ENCODE data around the gene AFF3. TPM values are rescaled to one million over a fixed set of nuclear protein-coding genes. Genes with fewer than 3 reads are reported as not detected.

Gene AFF3
- total and polyA plus RNA-seq, 12 donors, result 1.1 to 7.5 (median 3.9) TPM

DNA sequence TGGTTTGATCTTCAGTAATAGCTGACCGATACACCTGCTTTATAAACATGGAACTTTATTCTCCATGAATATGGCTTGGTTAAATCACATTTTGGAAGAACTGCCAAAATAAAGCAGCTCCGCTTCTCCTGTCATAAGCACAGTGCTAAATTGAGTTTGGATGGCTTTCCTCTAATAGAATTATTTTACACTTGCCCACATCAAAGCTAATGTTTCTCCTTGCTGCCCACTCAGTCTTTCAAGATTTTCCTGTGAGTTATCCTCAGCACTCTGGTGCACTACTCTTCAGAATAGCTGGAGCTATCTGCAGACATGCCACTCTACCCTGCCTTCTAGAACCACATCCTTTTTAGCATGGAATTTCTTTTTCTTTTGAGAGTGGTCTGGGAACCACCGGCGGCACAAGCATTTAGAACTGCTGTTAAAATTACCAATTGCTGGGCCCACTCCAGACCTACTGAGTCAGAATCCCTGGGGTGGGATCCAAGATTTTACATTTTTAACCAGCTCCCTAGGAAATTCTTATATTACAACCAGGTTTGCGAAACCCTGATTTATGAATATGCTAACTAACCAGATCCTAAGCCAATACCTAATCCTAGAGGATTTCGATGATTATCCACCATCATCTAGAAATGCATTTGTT lies 283.3 kb downstream of the AFF3 start:
- WGBS, 4 donors, result 88 to 94% (median 92%) methylated on average over 6 of the region's 6 CpGs

DNA sequence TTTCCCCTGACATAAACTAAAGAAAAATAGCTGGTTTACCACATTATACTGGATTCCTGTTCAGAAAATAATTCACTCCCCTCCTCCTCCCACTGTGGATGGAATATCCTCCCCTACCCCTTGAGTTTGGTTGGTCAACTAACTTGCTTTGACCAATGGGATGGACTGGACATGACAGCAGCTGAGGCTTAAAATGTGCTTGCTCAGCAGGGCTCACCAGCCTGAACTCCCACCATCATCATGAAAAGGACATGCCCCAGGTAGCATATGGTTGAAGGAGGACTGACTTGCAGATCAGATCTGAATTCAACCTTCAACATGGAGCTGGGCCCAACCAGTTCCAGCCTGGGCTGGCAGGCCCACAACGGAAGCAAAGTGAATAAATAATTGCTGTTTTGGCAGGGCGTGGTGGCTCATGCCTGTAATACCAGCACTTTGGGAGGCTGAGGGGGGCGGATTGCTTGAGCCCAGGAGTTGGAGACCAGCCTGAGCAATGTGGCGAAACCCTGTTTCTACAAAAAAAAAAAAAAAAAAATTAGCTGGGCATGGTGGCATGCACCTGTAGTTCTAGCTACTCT lies 284.4 kb downstream of the AFF3 start:
- Histone ChIP-seq H3K36me3 (replicated peaks in 1 of 2) (no peaks in the 10 kb centered on the region), H3K4me3 (no peak overlapping the region), H3K9me3 (replicated peaks in 1 of 3) (no peaks in the 10 kb centered on the region), H3K4me1 (replicated peaks in 1 of 2) (peaks cover 0 to 11% of the 10 kb centered on the region in 2 donors), H3K27me3 (no peaks in the 10 kb centered on the region), H3K27ac (no peak overlapping the region)
- DNase-seq, result no peak
- 77 to 93% (median 89%) methylated on average over 4 of the region's 4 CpGs for WGBS, 4 donors
- intact Hi-C loops (cut with DNase I), result no loop called here
- TF ChIP-seq POLR2A (IDR thresholded peaks at IDR 0.05), result no peak
- TF ChIP-seq, protein P1, sequence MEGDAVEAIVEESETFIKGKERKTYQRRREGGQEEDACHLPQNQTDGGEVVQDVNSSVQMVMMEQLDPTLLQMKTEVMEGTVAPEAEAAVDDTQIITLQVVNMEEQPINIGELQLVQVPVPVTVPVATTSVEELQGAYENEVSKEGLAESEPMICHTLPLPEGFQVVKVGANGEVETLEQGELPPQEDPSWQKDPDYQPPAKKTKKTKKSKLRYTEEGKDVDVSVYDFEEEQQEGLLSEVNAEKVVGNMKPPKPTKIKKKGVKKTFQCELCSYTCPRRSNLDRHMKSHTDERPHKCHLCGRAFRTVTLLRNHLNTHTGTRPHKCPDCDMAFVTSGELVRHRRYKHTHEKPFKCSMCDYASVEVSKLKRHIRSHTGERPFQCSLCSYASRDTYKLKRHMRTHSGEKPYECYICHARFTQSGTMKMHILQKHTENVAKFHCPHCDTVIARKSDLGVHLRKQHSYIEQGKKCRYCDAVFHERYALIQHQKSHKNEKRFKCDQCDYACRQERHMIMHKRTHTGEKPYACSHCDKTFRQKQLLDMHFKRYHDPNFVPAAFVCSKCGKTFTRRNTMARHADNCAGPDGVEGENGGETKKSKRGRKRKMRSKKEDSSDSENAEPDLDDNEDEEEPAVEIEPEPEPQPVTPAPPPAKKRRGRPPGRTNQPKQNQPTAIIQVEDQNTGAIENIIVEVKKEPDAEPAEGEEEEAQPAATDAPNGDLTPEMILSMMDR (IDR thresholded peaks at IDR 0.05), result no peak

More for the DNA sequence above, 283.3 kb downstream of the AFF3 start:
- peaks cover 0 to 11% of the 10 kb centered on the region in 2 donors for H3K4me1 ChIP-seq (replicated peaks in 1 of 2)
- intact Hi-C loops (cut with DNase I), result no loop called here
- no peaks in the 10 kb centered on the region for H3K9me3 ChIP-seq (replicated peaks in 1 of 3)
- no peak for TF ChIP-seq POLR2A (IDR thresholded peaks at IDR 0.05)
- TF ChIP-seq, protein P1 (IDR thresholded peaks at IDR 0.05), result no peak
- H3K27me3 ChIP-seq, result no peaks in the 10 kb centered on the region
- H3K27ac ChIP-seq, result no peak overlapping the region
- no peak overlapping the region for H3K4me3 ChIP-seq
- H3K36me3 ChIP-seq (replicated peaks in 1 of 2), result no peaks in the 10 kb centered on the region
- no peak for DNase-seq

DNA sequence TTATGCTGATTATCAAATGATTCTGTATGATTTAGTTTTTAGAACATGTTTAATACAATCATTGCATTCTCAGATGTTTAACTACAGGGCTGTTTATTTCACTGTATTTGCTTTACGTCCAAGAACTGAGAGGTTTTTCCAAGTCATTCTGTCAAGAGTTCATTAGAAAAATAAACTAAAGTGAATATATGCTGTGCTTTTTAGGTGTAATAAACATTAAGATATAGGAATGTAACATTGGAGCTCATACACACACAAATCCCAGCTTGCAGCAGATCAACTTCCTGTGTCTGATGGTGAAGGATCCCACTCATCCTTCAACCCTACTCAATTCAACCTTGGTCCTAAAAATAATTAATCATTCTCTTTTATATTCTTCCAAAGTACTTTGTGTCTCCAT lies 285.0 kb downstream of the AFF3 start:
- H3K27me3 ChIP-seq, result no peaks in the 10 kb centered on the region
- H3K4me3 ChIP-seq, result no peak overlapping the region
- no peak for DNase-seq
- peaks cover 0 to 11% of the 10 kb centered on the region in 2 donors for H3K4me1 ChIP-seq (replicated peaks in 1 of 2)
- H3K27ac ChIP-seq, result no peak overlapping the region
- 82 to 90% (median 84%) methylated on average over 1 of the region's 1 CpG for WGBS, 4 donors
- intact Hi-C loops (cut with DNase I), result no loop called here
- no peaks in the 10 kb centered on the region for H3K9me3 ChIP-seq (replicated peaks in 1 of 3)
- H3K36me3 ChIP-seq (replicated peaks in 1 of 2), result no peaks in the 10 kb centered on the region
- TF ChIP-seq, protein P1 (IDR thresholded peaks at IDR 0.05), result no peak
- no peak for TF ChIP-seq POLR2A (IDR thresholded peaks at IDR 0.05)

DNA sequence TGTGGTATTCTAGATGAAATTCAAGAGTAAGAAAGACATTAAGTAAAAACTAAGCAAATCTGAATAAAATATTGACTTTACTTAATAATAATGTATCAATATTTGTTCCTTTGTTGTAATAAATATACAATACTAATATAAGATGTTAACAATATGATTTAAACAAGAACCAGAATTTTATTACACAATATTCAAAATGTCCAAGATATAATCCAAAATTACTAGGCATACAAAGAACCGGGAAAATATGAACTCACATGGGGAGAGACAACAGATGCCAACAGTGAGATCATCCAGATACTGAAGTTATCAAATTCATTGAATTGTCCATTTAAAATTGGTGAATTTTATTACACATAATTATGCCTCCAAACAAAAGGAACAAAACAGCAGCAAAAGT lies 286.3 kb downstream of the AFF3 start:
- intact Hi-C loops (cut with DNase I), result no loop called here
- H3K27ac ChIP-seq, result no peak overlapping the region
- peaks cover 0 to 2% of the 10 kb centered on the region in 2 donors for H3K4me1 ChIP-seq (replicated peaks in 1 of 2)
- H3K36me3 ChIP-seq (replicated peaks in 1 of 2), result no peaks in the 10 kb centered on the region
- no peak overlapping the region for H3K4me3 ChIP-seq
- WGBS, 4 donors, result 86 to 91% (median 89%) methylated on average over 1 of the region's 1 CpG
- no peaks in the 10 kb centered on the region for H3K9me3 ChIP-seq (replicated peaks in 1 of 3)
- H3K27me3 ChIP-seq, result no peaks in the 10 kb centered on the region
- DNase-seq, result no peak
- TF ChIP-seq, protein P1 (IDR thresholded peaks at IDR 0.05), result no peak
- TF ChIP-seq POLR2A (IDR thresholded peaks at IDR 0.05), result no peak
